ENCODE measurements around the gene CYP26C1.

CYP26C1 gene

DNA sequence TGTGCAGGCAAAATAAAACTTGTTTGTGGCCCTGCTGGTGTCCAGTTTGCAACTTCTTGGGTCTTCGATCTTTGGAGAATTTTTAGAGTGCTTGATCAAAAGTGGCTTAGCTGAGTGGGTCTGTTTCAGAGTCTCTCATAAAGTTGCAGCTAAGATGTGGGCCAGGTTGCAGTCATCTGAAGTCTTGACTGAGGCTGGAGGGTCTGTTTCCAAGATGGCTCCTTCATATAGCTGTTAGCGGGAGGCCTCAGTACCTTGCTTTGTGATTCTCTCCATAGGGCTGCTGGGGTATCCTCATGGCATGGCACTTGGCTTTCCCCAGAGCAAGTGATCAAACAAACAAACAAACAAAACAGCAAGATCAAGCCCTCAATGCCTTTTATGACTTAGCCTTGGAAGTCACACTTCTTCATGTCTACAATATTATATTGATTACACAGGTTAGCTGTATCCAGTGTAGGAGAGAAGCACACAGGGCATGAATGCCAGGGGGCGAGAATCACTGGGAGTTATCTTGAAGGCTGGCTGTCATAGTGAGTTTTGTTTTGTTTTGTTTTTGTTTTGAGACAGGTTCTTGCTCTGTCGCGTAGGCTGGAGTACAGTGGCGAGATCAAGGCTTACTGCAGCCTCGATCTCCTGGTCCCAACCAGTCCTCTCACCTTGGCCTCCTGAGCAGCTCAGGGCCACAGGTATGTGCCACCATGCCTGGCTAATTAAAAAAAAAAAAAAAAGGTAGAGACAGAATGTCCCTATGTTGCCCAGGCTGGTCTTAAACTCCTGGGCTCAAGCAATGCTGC lies 23.3 kb downstream of the CYP26C1 start:
- Histone ChIP-seq H3K9me3 (ENCODE audit: low read length) (no peaks in the 10 kb centered on the region), H3K27ac (ENCODE audit: low read depth, low read length) (no peak overlapping the region), H3K4me1 (ENCODE audit: insufficient read depth, low read length) (peaks cover 4% of the 10 kb centered on the region), H3K4me3 (ENCODE audit: low read depth in 1 of 2, low read length in 2 of 2) (no peak overlapping the region), H3K27me3 (ENCODE audit: control insufficient read depth in 1 of 2, insufficient read depth in 2 of 2, low read length in 2 of 2) (peaks cover 4 to 14% of the 10 kb centered on the region in 2 donors), H3K9ac (ENCODE audit: low read length) (no peak overlapping the region), H3K36me3 (ENCODE audit: insufficient read depth, low read length) (no peaks in the 10 kb centered on the region)

DNA sequence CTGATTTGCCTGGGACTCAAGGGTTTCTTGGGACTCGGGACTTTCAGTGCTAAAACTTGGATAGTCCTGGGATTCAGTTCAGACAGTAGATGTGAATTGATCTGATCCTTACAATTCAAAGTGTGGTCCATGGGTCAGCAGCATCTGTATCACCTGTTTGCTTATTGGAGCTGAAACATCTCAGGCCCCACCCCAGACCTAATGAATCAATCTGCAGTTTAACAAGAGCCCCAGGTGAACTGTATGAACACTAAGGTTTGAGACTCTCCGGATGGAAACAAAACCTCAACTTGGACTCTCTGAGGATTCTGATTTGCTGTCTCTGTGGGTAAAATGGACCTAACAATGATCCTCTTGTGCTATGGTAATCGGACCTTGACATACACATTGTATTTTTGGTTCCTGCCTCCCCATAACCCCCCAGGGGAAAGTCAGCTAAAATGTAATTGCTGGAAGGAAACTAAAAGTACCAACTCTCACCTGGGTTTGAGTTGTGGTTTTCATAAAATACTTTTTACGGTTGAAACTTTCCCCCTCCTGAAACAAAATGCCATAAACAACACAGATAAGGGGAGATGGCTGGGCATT lies 24.8 kb downstream of the CYP26C1 start:
- Histone ChIP-seq H3K27me3 (ENCODE audit: control insufficient read depth in 1 of 2, insufficient read depth in 2 of 2, low read length in 2 of 2) (peaks cover 0 to 4% of the 10 kb centered on the region in 2 donors), H3K4me3 (ENCODE audit: low read depth in 1 of 2, low read length in 2 of 2) (no peak overlapping the region), H3K9ac (ENCODE audit: low read length) (no peak overlapping the region), H3K27ac (ENCODE audit: low read depth, low read length) (no peak overlapping the region), H3K4me1 (ENCODE audit: insufficient read depth, low read length) (no peaks in the 10 kb centered on the region), H3K36me3 (ENCODE audit: insufficient read depth, low read length) (no peaks in the 10 kb centered on the region), H3K9me3 (ENCODE audit: low read length) (no peaks in the 10 kb centered on the region)

GRCh38 chr10:93086289-93086688 lies 25.7 kb downstream of the CYP26C1 start:
- Histone ChIP-seq H3K36me3 (ENCODE audit: insufficient read depth, low read length) (no peaks in the 10 kb centered on the region), H3K4me1 (ENCODE audit: insufficient read depth, low read length) (no peaks in the 10 kb centered on the region), H3K27ac (ENCODE audit: low read depth, low read length) (no peak overlapping the region), H3K27me3 (ENCODE audit: control insufficient read depth in 1 of 2, insufficient read depth in 2 of 2, low read length in 2 of 2) (no peaks in the 10 kb centered on the region), H3K9ac (ENCODE audit: low read length) (no peak overlapping the region), H3K4me3 (ENCODE audit: low read depth in 1 of 2, low read length in 2 of 2) (no peak overlapping the region), H3K9me3 (ENCODE audit: low read length) (no peaks in the 10 kb centered on the region)

DNA sequence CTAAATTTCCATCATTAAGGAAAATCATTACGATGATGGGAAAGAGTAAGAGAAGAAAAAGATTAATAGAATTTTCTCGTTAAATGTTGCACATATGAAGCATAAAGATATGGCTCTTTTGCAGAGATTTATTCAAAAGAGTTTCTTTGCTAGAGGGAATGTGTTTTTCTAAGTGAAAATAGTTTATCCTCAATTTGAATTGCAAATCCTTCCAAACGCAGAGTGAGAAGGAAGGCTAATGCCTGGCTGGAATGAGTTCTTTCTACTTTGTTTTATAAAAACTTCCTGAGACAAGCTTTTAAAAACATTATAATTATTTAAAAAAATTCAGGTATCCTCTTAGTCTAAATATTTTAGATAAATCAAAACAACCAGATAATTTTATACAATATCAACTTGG lies 27.2 kb downstream of the CYP26C1 start:
- Histone ChIP-seq H3K4me3 (ENCODE audit: low read depth in 1 of 2, low read length in 2 of 2) (no peak overlapping the region), H3K27ac (ENCODE audit: low read depth, low read length) (no peak overlapping the region), H3K9me3 (ENCODE audit: low read length) (no peaks in the 10 kb centered on the region), H3K9ac (ENCODE audit: low read length) (no peak overlapping the region), H3K4me1 (ENCODE audit: insufficient read depth, low read length) (no peaks in the 10 kb centered on the region), H3K27me3 (ENCODE audit: control insufficient read depth in 1 of 2, insufficient read depth in 2 of 2, low read length in 2 of 2) (no peaks in the 10 kb centered on the region), H3K36me3 (ENCODE audit: insufficient read depth, low read length) (no peaks in the 10 kb centered on the region)

DNA sequence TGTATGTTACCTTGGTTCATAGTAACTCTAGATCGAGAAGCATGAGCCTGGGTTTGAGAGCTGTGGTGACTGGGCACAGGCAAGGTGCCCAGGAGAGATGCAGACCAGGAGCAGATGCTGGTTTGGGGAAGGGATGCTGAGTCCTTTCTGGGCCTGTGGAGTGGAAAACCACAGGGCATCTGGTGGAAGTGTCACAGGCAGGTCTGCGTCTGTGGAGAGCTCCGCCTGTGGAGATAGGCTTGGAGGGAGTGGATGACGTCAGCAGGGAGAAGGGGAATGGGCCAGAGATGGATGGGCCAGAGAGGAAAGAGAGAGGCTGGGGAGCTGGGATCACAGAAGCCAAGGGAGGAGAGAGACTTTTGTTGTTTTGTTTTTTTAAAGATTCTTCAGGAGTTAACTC lies 27.9 kb downstream of the CYP26C1 start:
- Histone ChIP-seq H3K27ac (ENCODE audit: low read depth, low read length) (no peak overlapping the region), H3K9ac (ENCODE audit: low read length) (no peak overlapping the region), H3K4me1 (ENCODE audit: insufficient read depth, low read length) (no peaks in the 10 kb centered on the region), H3K4me3 (ENCODE audit: low read depth in 1 of 2, low read length in 2 of 2) (no peak overlapping the region), H3K36me3 (ENCODE audit: insufficient read depth, low read length) (no peaks in the 10 kb centered on the region), H3K27me3 (ENCODE audit: control insufficient read depth in 1 of 2, insufficient read depth in 2 of 2, low read length in 2 of 2) (no peaks in the 10 kb centered on the region), H3K9me3 (ENCODE audit: low read length) (no peaks in the 10 kb centered on the region)

DNA sequence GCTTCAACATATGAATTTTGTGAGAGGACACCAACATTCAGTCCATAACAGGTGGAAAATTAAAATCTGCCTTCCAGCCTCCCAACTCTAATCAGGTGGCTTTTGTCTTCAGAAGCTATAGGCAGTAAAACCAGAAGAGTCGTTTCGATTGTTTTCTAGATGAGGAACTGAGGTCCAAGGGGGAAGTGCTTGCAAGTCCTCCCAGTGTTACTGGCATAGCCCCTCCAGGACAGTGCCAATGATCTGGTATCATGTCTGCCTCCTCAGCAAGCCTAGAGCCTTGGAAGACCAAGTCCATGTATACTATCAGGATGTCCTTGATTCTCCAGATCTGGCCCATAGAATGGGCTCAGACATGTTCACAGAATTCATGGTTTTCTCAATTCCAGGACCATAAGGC lies 30.0 kb downstream of the CYP26C1 start:
- no peak overlapping the region for H3K9ac ChIP-seq (ENCODE audit: low read length)
- no peak overlapping the region for H3K27ac ChIP-seq (ENCODE audit: low read depth, low read length)
- H3K9me3 ChIP-seq (ENCODE audit: low read length) = no peaks in the 10 kb centered on the region
- H3K27me3 ChIP-seq (ENCODE audit: control insufficient read depth in 1 of 2, insufficient read depth in 2 of 2, low read length in 2 of 2) = no peaks in the 10 kb centered on the region
- H3K4me1 ChIP-seq (ENCODE audit: insufficient read depth, low read length) = no peaks in the 10 kb centered on the region
- H3K4me3 ChIP-seq (ENCODE audit: low read depth in 1 of 2, low read length in 2 of 2) = no peak overlapping the region
- H3K36me3 ChIP-seq (ENCODE audit: insufficient read depth, low read length) = no peaks in the 10 kb centered on the region

DNA sequence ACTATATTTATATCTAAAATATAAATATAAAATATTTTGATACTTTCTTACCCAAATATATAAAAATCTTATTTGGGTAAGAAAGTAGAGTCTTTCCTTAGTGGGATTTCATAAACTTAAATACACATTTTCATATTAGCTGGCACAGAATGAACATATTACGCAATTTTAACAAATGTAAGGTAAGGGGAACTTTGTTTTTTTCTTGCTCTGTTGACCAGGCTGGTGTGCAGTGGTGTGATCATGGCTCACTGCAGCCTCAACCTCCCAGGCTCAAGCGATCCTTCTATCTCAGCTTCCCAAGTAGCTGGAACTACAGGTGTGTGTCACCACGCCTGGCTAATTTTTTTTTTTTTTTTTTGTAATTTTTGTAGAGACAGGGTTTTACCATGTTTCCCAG lies 31.4 kb downstream of the CYP26C1 start:
- no peak overlapping the region for H3K4me3 ChIP-seq (ENCODE audit: low read depth in 1 of 2, low read length in 2 of 2)
- no peak overlapping the region for H3K27ac ChIP-seq (ENCODE audit: low read depth, low read length)
- no peaks in the 10 kb centered on the region for H3K9me3 ChIP-seq (ENCODE audit: low read length)
- no peak overlapping the region for H3K9ac ChIP-seq (ENCODE audit: low read length)
- H3K36me3 ChIP-seq (ENCODE audit: insufficient read depth, low read length) = no peaks in the 10 kb centered on the region
- H3K27me3 ChIP-seq (ENCODE audit: control insufficient read depth in 1 of 2, insufficient read depth in 2 of 2, low read length in 2 of 2) = no peaks in the 10 kb centered on the region
- no peaks in the 10 kb centered on the region for H3K4me1 ChIP-seq (ENCODE audit: insufficient read depth, low read length)

GRCh38 chr10:93095225-93095624 lies 34.6 kb downstream of the CYP26C1 start:
- H3K36me3 ChIP-seq (ENCODE audit: insufficient read depth, low read length) = no peaks in the 10 kb centered on the region
- H3K4me3 ChIP-seq (ENCODE audit: low read depth in 1 of 2, low read length in 2 of 2) = no peak overlapping the region
- H3K27me3 ChIP-seq (ENCODE audit: control insufficient read depth in 1 of 2, insufficient read depth in 2 of 2, low read length in 2 of 2) = no peaks in the 10 kb centered on the region
- H3K4me1 ChIP-seq (ENCODE audit: insufficient read depth, low read length) = no peaks in the 10 kb centered on the region
- H3K9me3 ChIP-seq (ENCODE audit: low read length) = no peaks in the 10 kb centered on the region
- no peak overlapping the region for H3K9ac ChIP-seq (ENCODE audit: low read length)
- no peak overlapping the region for H3K27ac ChIP-seq (ENCODE audit: low read depth, low read length)

DNA sequence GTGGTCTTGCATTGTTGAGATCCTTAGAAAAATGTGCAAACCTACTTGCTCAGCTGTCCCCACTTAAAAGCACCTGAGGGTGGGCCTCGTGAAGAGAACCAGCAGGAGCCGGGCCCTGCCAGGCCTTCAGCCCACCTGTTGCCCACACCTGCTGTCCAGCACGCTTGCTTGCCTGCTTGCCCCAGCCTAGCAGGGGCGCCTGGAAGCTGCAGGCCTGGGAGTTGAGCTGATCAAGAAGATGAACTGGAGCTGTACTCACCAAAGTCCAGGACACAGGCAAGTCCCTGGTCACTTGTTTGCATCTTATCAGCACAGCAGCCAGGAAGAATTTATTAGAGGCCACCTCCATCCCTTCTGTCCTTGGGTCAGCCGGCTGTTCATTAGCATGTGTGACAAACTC lies 36.3 kb downstream of the CYP26C1 start:
- no peaks in the 10 kb centered on the region for H3K4me1 ChIP-seq (ENCODE audit: insufficient read depth, low read length)
- no peaks in the 10 kb centered on the region for H3K9me3 ChIP-seq (ENCODE audit: low read length)
- no peak overlapping the region for H3K9ac ChIP-seq (ENCODE audit: low read length)
- no peaks in the 10 kb centered on the region for H3K36me3 ChIP-seq (ENCODE audit: insufficient read depth, low read length)
- H3K4me3 ChIP-seq (ENCODE audit: low read depth in 1 of 2, low read length in 2 of 2) = no peak overlapping the region
- H3K27me3 ChIP-seq (ENCODE audit: control insufficient read depth in 1 of 2, insufficient read depth in 2 of 2, low read length in 2 of 2) = no peaks in the 10 kb centered on the region
- H3K27ac ChIP-seq (ENCODE audit: low read depth, low read length) = no peak overlapping the region

- Histone ChIP-seq H3K9me3 (ENCODE audit: low read length) (no peaks in the 10 kb centered on the region), H3K27ac (ENCODE audit: low read depth, low read length) (no peak overlapping the region), H3K36me3 (ENCODE audit: insufficient read depth, low read length) (no peaks in the 10 kb centered on the region), H3K27me3 (ENCODE audit: control insufficient read depth in 1 of 2, insufficient read depth in 2 of 2, low read length in 2 of 2) (no peaks in the 10 kb centered on the region), H3K9ac (ENCODE audit: low read length) (no peak overlapping the region), H3K4me1 (ENCODE audit: insufficient read depth, low read length) (no peaks in the 10 kb centered on the region), H3K4me3 (ENCODE audit: low read depth in 1 of 2, low read length in 2 of 2) (no peak overlapping the region)
Observed at GRCh38 chr10:93097386-93097785, 36.8 kb downstream of the CYP26C1 start.

DNA sequence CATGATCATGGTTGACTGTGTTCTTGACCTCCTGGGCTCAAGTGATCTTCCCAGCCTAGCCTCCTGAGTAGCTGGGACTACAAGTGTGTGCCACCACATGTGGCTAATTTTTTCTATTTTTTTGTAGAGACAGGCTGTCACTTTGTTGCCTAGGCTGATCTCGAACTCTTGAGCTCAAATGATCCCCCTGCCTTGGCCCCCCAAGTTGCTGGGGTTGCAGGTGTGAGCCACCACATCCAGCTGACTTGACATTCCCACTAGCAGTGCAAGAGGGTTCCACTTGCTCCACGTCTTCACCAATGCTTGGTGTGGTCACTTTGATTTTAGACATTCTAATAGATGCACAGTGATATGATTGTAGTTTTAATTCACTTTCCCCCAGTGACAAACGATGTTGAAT lies 38.2 kb downstream of the CYP26C1 start:
- Histone ChIP-seq H3K9ac (ENCODE audit: low read length) (no peak overlapping the region), H3K4me1 (ENCODE audit: insufficient read depth, low read length) (no peaks in the 10 kb centered on the region), H3K27ac (ENCODE audit: low read depth, low read length) (no peak overlapping the region), H3K27me3 (ENCODE audit: control insufficient read depth in 1 of 2, insufficient read depth in 2 of 2, low read length in 2 of 2) (no peaks in the 10 kb centered on the region), H3K4me3 (ENCODE audit: low read depth in 1 of 2, low read length in 2 of 2) (no peak overlapping the region), H3K36me3 (ENCODE audit: insufficient read depth, low read length) (no peaks in the 10 kb centered on the region), H3K9me3 (ENCODE audit: low read length) (no peaks in the 10 kb centered on the region)

- H3K4me1 ChIP-seq (ENCODE audit: insufficient read depth, low read length) = no peaks in the 10 kb centered on the region
- H3K27ac ChIP-seq (ENCODE audit: low read depth, low read length) = no peak overlapping the region
- no peaks in the 10 kb centered on the region for H3K9me3 ChIP-seq (ENCODE audit: low read length)
- no peaks in the 10 kb centered on the region for H3K27me3 ChIP-seq (ENCODE audit: control insufficient read depth in 1 of 2, insufficient read depth in 2 of 2, low read length in 2 of 2)
- H3K9ac ChIP-seq (ENCODE audit: low read length) = no peak overlapping the region
- H3K4me3 ChIP-seq (ENCODE audit: low read depth in 1 of 2, low read length in 2 of 2) = no peak overlapping the region
- no peaks in the 10 kb centered on the region for H3K36me3 ChIP-seq (ENCODE audit: insufficient read depth, low read length)
Observed at GRCh38 chr10:93099670-93100069, 39.1 kb downstream of the CYP26C1 start.

Data from muscle layer of colon (tissue), 2 donors.